Stimulated activated CD8-positive, alpha-beta memory T cell treated with anti-CD3 and anti-CD28 coated beads, Interleukin-7, amount 100 ng/mL, for 4 hours (primary cell): ENCODE data around the gene NEK7.
"Not testable (repeated sequence)": the region's sequence is repeated elsewhere in the genome, so short reads cannot be mapped to it uniquely, and the experiment has no call there.

Source experiments
- DNase-seq, 2 donors: peaks; one replicate each; pipeline ENCODE4 v3.0.0-alpha.2; 2020; ENCODE audit warnings: low read depth in 2 of 2

Gene NEK7

DNA sequence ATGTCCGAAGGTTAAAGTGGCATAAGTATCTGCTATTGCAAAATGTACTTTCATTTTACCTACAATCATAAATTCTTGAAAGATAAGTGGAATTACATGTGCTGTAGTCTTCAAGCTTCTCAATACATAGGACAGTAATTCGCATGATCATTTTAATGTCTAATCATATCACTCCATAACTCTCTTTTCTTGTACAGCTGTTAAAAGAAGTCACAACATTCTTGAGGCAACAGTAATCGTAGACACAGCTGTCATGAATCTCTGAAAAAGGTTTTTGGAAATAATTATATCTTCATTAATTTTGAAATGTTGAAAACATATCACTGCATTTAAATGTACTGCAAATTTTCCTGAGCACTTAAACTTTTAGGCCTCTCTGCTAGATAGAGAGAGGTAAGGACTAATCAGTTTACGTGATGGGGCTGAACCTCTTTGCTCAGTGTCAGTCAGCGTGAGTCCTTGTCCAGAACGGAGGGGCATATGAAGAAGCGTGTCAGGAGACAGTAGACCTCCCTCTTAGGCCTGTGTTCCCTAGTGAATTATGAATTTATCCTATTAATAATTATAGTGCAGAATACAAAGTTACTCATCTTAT is 133.4 kb downstream of the NEK7 start:
- DNase-seq, result no peak

DNA sequence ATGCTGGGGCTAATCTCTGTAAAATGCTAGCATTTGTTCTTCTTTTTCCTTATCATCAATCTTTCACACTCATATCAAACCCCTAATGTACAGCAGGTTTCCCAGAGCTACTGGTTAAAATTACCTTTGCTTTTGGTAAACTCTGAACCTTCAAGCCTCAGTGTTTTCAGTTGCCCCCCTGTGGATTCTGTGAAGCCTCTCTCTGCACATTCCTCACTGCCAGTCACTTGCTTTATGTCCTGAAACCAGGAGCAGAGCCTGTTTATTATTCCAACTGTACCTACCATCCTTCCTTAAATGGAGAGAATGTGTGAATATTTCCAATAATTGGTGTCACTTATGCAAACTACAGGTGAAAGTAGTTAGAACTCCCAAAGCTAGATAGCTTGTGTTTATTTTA is 134.2 kb downstream of the NEK7 start:
- no peak for DNase-seq

DNA sequence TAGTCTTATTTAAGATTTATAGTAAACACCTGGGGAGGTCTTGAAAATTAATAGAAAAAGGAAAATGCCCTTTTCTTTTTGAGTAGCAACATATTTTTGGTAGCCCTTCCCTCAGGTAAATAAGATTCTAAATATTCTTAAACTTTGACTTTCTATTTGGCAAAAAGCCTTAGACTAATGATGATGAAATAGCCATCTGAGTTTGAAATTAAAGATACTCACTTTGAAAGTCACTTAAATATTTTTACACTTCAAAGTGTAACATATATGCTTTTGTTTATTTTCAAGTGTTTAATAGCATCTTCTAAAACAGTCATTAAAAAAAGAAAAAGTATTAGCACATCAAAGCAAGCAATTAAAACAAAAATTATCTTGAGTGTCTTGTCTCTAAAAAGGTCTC is 135.1 kb downstream of the NEK7 start:
- no peak for DNase-seq

DNA sequence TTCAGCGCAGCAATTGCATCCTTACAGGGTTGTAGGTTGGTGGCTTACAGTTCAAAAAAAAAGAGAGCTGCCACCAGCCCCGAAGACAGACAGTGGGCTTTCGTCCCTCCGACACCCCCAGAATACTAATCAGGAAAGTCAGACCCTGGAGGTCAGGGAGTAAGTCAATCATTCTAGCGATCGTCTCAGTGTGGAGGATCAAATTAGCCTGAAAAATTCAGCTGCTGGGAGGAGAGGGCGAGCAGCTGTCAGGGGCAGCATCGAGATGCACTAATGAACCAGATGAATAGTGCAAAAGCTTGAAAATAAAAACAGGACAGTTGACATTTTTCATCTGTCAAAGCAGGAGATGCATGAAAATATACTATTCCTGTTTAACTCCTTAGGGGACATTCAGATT is 138.4 kb downstream of the NEK7 start:
- DNase-seq, result no peak

- no peak for DNase-seq
These were observed 139.2 kb downstream of the NEK7 start for GRCh38 chr1:198295971-198296370.

DNA sequence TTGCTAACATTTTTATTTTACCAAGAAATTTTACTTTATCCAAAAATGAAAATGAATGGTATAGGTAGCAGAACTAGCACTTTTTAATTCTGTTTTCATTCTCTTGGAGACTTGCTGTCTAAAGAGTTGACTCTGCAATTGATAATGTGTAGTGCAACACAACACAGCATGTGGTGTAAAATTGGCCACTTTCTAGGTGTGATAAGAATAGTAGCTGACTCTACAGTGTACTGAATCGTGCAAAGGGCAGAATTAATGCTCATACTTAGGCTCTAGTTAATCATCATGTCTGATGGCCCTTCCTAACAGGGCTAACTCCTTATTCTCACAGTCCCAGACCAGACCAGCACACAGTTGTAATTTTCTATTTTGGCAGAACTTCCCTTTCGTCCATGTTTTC is 140.5 kb downstream of the NEK7 start:
- no peak for DNase-seq

- no peak for DNase-seq
These were observed 141.8 kb downstream of the NEK7 start for GRCh38 chr1:198298640-198299039.

GRCh38 chr1:198300451-198300850 is 143.7 kb downstream of the NEK7 start:
- DNase-seq, result no peak

GRCh38 chr1:198304431-198304830 is 147.6 kb downstream of the NEK7 start:
- DNase-seq, result no peak

DNA sequence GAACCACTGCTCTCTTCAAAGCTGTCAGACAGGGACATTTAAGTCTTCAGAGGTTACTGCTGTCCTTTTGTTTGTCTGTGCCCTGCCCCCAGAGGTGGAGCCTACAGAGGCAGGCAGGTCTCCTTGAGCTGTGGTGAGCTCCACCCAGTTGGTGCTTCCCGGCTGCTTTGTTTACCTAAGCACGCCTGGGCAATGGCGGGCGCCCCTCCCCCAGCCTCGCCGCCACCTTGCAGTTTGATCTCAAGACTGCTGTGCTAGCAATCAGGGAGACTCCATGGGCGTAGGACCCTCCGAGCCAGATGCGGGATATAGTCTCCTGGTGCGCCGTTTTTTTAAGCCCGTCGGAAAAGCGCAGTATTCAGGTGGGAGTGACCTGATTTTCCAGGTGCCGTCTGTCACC is 158.0 kb downstream of the NEK7 start:
- DNase-seq, result not testable (repeated sequence)

- not testable (repeated sequence) for DNase-seq
These were observed 158.5 kb downstream of the NEK7 start for GRCh38 chr1:198315331-198315730.

GRCh38 chr1:198316546-198317100 is 159.8 kb downstream of the NEK7 start:
- no peak for DNase-seq

GRCh38 chr1:198318085-198318484 is 161.3 kb downstream of the NEK7 start:
- no peak for DNase-seq

DNA sequence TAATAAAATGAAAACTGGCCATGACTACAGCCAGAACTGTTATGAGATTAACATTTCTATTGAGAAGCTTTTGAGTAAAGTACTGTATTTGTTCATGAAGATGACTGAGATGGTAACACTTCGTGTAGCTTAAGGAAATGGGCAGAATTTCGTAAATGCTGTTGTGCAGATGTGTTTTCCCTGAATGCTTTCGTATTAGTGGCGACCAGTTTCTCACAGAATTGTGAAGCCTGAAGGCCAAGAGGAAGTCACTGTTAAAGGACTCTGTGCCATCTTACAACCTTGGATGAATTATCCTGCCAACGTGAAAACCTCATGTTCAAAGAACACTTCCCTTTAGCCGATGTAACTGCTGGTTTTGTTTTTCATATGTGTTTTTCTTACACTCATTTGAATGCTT is 164.0 kb downstream of the NEK7 start:
- no peak for DNase-seq

- no peak for DNase-seq
These were observed 169.4 kb downstream of the NEK7 start for GRCh38 chr1:198326232-198326631.

GRCh38 chr1:198326915-198327314 is 170.1 kb downstream of the NEK7 start:
- DNase-seq, result no peak

DNA sequence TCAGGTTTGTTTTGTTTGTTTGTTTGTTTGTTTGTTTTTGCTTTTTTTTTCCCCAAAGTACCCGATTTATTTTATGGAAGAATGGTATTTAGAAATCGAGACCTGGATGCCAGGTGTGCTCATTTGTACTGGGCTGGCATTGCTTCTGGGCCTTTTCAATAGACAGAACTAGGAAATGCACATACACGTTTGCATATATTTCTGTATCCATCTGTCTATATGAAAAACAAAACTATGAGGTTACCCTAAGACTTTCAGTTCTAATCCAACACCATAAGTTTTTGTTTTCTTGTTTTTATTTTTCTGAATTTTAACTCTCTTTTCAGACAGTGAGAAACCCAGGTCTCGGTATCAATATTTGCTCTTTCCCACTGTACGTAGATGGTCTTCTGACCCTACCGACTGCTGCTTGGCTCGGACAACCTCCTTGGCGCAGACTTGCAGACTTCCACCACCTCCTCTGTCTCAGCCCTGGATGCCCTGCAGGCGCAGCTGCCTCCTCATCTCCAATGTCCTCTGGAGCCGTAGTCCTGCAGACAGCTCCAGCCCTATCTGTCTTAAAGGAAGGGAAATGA is 171.7 kb downstream of the NEK7 start:
- no peak for DNase-seq

- DNase-seq, result no peak
These were observed 174.3 kb downstream of the NEK7 start for GRCh38 chr1:198330982-198331615.

DNA sequence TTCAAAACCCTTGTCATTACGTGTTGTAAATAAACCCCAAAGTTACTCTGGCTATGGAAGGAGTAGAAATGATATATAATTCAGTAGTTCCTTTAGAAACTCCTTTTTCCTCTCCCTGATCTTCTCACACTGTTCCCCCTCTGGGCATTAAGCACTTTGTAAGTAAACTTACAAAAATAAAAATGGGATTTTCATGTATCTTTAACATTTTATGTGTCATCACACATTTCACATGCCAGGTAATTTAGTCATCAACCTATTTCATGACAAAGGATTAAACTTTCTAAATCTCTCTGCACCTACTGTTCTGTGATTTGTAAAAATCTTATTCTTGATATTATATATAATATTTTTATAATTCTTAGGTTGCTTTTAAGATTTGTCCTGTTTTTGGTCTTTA is 176.9 kb downstream of the NEK7 start:
- no peak for DNase-seq

DNA sequence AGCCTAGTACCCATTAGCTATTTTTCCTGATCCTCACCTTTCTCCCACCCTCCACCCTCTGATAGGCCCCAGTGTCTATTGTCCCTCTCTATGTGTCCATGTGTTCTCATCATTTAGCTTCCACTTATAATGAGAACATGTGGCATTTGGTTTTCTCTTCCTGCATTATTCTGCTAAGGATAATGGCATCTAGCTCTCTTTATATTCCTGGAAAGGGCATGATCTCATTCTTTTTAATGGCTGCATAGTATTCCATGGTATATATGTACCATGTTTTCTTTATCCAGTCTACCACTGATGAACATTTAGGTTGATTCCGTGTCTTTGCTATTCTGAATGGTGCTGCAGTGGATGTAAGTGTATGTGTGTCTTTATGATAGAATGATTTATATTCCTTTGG is 178.9 kb downstream of the NEK7 start:
- no peak for DNase-seq

DNA sequence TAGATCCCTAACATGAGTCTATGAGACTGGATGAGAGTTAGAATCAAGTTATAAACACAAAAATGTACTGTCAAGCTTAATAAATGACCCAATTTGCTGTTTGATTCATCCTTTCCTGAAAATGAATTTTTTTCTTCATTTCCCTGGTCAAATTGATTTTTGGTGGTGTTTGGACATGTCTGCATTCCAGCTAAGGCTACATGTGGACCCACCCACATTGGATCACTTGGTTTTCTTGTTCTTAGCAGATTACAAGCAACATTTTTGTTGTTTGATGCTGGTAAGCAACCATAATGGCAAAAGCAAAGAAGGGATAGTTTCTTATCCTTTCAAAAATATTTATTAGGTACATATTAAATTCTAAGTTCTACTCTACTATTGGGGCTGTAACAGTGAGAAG is 181.1 kb downstream of the NEK7 start:
- DNase-seq, result no peak

DNA sequence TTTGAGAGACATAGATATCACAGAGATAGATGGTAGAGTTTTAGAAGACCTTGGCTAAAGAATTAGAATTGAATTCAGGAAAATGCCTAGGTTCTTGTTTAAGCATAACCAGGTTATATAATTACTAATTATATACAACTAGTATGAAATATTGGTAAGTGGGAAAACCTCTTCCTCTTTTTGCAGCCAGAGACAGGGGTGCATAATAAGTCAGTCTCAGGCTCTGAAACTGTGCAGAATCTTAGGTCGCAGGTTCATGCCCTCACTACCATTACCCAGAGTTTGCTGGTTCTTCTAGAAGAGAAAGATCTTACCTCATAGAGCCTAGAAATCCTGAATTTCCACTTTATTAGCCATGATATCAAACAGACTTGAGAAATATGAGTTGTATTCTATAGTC is 183.3 kb downstream of the NEK7 start:
- no peak for DNase-seq

DNA sequence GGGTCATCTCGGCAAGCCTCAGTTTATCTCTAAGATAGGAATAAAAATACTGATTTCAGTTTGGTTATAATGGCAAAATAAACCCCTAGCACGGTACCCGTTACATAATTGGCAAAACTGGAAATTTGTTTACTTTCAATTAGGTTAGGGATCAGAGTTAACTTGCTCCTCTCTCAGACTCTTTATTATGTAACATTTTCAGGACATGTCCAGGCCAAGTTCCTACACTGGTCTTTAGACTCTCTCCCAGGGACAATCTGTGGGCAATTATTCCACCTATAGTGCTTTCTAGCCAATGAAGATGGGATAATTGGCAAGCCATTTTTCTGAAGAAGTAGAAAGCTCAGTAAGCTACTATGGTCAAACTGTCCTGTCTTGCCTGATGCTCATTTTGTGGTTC is 189.4 kb downstream of the NEK7 start:
- DNase-seq, result no peak
